Measurements from ENCODE around the gene C6orf120.

DNA sequence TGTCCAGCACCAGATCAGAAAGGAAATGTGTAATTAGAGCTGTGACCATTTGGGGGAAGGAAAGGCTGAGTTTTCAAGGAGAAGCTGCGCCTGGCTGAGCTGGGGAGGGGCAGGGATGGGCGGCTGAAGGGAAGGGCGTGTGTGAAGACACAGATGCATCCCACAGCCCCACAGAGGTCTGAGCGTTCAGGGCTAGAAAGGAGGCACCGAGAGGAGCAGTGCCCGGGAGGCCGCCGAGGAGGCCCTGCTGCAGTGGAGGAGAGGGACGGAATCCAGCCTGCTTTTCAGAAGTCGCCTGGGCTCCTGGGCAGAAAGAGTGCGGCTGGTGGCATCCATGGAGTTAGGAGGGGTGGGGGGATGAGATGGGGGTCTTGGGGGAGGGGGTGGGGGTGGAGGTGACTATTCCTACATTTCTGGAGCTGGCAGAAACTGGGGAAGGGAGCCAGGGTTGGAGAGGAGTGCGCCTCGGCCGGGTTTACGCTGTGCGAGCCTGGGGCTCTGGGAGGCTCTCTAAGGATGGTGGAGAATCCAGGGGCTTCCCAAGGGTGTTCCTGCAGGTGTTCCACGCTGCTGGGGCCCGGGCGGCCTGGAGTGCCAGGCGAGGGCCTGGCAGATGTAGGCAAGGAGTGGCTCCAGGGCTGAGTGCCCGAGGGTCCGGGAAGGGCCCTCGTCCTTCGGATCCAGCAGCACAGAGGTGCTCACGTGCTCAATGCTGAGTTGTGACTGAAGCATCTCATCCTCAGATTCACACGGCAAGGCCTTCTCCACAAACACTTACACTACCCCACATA, 41.9 kb upstream of the C6orf120 start:
- TF ChIP-seq, protein P1, sequence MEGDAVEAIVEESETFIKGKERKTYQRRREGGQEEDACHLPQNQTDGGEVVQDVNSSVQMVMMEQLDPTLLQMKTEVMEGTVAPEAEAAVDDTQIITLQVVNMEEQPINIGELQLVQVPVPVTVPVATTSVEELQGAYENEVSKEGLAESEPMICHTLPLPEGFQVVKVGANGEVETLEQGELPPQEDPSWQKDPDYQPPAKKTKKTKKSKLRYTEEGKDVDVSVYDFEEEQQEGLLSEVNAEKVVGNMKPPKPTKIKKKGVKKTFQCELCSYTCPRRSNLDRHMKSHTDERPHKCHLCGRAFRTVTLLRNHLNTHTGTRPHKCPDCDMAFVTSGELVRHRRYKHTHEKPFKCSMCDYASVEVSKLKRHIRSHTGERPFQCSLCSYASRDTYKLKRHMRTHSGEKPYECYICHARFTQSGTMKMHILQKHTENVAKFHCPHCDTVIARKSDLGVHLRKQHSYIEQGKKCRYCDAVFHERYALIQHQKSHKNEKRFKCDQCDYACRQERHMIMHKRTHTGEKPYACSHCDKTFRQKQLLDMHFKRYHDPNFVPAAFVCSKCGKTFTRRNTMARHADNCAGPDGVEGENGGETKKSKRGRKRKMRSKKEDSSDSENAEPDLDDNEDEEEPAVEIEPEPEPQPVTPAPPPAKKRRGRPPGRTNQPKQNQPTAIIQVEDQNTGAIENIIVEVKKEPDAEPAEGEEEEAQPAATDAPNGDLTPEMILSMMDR (IDR thresholded peaks at IDR 0.05): no peak
- no peak for TF ChIP-seq POLR2A (IDR thresholded peaks at IDR 0.05)

Measured in lower leg skin (tissue), 3 donors.